Uterus (tissue), 4 donors: Measurements from ENCODE around the gene JARID2. TPM values are rescaled to one million over a fixed set of nuclear protein-coding genes. Genes with fewer than 3 reads are reported as not detected.

Experiments
- DNase-seq, 2 donors: peaks; one replicate each; pipeline ENCODE4 v3.0.0-alpha.2; 2019 to 2020
- H3K27ac ChIP-seq, 2 donors: fragments of 200-600 bp; sonication (generic); 1 replicate in 1 of 2; 2 replicates in 1 of 2; pipeline ENCODE4 v1.5.1; 2016 to 2018
- H3K27me3 ChIP-seq, 2 donors: fragments of 200-600 bp; sonication (generic); one replicate each; pipeline ENCODE4 v1.5.1; 2018 to 2019; ENCODE audit warnings: control low read depth in 1 of 2
- H3K36me3 ChIP-seq, 2 donors: fragments of 200-600 bp; sonication (generic); one replicate each; pipeline ENCODE4 v1.5.1; 2019; ENCODE audit warnings: control low read depth in 1 of 2
- H3K4me1 ChIP-seq, 2 donors: fragments of 200-600 bp; sonication (generic); one replicate each; pipeline ENCODE4 v1.5.1; 2018 to 2019; ENCODE audit warnings: control low read depth in 1 of 2
- H3K4me3 ChIP-seq, 2 donors: fragments of 200-600 bp; sonication (generic); 1 replicate in 1 of 2; 2 replicates in 1 of 2; pipeline ENCODE4 v1.5.1; 2018 to 2019; ENCODE audit warnings: mild to moderate bottlenecking in 1 of 2
- H3K9me3 ChIP-seq, 2 donors: fragments of 200-600 bp; sonication (generic); one replicate each; pipeline ENCODE4 v1.5.1; 2019; ENCODE audit warnings: control low read depth in 1 of 2
- POLR2A ChIP-seq, 2 donors: fragments of 450-650 bp; IDR thresholded peaks; one replicate each; pipeline ENCODE4 v1.6.1; 2016; ENCODE audit warnings: antibody characterized with exemption in 2 of 2, mild to moderate bottlenecking in 1 of 2, moderate library complexity in 1 of 2
- intact Hi-C: fragments of 100-400 bp; cut with DNase I; formaldehyde crosslinking; loops from one replicate; pipeline ENCODE4 v1.15.1; 2023; ENCODE audit warnings: low total_unique reads
- total RNA-seq, 4 donors: library from RNA; depleted of rRNA in 3 of 4; stranded (reverse); fragments of >200 nt in 3 of 4; gene quantifications; one replicate each; pipeline versions ENCODE4 v1.1.0 to v1.2.4, GENCODE V29; 2014 to 2023
- TF ChIP-seq, protein P1 (sequence below), 4 experiments: fragments of 200-600 bp in 2 of 4; fragments of 450-650 bp in 2 of 4; sonication (generic) in 2 of 4; IDR thresholded peaks; one replicate each; pipeline ENCODE4 v1.5.1; 2016 to 2019; ENCODE audit warnings: antibody characterized with exemption in 4 of 4, mild to moderate bottlenecking in 2 of 4, moderate library complexity in 1 of 4
- donor health status: DM: yes; HTN: yes; CAD: no.

JARID2 gene
- total RNA-seq, 4 donors from 2014 or later: 2.6 to 15.8 (median 8.0) TPM

- Histone ChIP-seq H3K4me3 (no peak overlapping the region), H3K36me3 (no peaks in the 10 kb centered on the region), H3K9me3 (no peaks in the 10 kb centered on the region), H3K4me1 (no peaks in the 10 kb centered on the region), H3K27ac (no peak overlapping the region), H3K27me3 (no peaks in the 10 kb centered on the region)
- intact Hi-C loops: no loop called here
- DNase-seq: no peak
- no peak for TF ChIP-seq POLR2A (IDR thresholded peaks at IDR 0.05)
- TF ChIP-seq, protein P1, sequence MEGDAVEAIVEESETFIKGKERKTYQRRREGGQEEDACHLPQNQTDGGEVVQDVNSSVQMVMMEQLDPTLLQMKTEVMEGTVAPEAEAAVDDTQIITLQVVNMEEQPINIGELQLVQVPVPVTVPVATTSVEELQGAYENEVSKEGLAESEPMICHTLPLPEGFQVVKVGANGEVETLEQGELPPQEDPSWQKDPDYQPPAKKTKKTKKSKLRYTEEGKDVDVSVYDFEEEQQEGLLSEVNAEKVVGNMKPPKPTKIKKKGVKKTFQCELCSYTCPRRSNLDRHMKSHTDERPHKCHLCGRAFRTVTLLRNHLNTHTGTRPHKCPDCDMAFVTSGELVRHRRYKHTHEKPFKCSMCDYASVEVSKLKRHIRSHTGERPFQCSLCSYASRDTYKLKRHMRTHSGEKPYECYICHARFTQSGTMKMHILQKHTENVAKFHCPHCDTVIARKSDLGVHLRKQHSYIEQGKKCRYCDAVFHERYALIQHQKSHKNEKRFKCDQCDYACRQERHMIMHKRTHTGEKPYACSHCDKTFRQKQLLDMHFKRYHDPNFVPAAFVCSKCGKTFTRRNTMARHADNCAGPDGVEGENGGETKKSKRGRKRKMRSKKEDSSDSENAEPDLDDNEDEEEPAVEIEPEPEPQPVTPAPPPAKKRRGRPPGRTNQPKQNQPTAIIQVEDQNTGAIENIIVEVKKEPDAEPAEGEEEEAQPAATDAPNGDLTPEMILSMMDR (IDR thresholded peaks at IDR 0.05): no peak
Observed at GRCh38 chr6:15519681-15520080, 273.8 kb downstream of the JARID2 start.

GRCh38 chr6:15520626-15521203, 274.8 kb downstream of the JARID2 start:
- Histone ChIP-seq H3K9me3 (no peaks in the 10 kb centered on the region), H3K27ac (no peak overlapping the region), H3K36me3 (no peaks in the 10 kb centered on the region), H3K27me3 (no peaks in the 10 kb centered on the region), H3K4me1 (no peaks in the 10 kb centered on the region), H3K4me3 (no peak overlapping the region)
- intact Hi-C loops: no loop called here
- no peak for TF ChIP-seq POLR2A (IDR thresholded peaks at IDR 0.05)
- TF ChIP-seq, protein P1 (IDR thresholded peaks at IDR 0.05): no peak
- DNase-seq: peak in 1 of 2 donors; percentile 9

DNA sequence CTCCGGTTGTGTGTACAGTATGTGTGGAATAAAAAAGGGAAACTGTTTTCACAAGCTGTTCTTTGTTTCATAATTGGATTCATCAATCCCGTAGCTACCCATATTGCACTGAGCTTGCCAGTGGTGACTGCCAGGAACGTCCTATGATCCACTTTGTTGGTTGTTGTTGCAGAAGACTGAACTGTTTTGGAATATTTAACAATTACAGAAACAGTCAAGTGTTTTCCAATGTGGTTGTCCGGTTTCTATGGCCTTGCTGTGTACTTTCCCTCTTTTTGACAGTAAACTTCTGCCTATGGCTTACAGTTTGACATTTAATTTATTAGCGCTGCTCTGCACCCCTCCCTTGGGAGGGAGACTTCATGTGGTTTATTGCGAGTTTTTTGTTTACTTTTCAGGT, 275.7 kb downstream of the JARID2 start:
- H3K27me3 ChIP-seq: no peaks in the 10 kb centered on the region
- no peak overlapping the region for H3K27ac ChIP-seq
- H3K9me3 ChIP-seq: no peaks in the 10 kb centered on the region
- H3K36me3 ChIP-seq: no peaks in the 10 kb centered on the region
- intact Hi-C loops: no loop called here
- H3K4me3 ChIP-seq: no peak overlapping the region
- DNase-seq: no peak
- H3K4me1 ChIP-seq: no peaks in the 10 kb centered on the region
- TF ChIP-seq POLR2A (IDR thresholded peaks at IDR 0.05): no peak
- TF ChIP-seq, protein P1 (IDR thresholded peaks at IDR 0.05): no peak

GRCh38 chr6:15522026-15522425, 276.2 kb downstream of the JARID2 start:
- H3K4me3 ChIP-seq: no peak overlapping the region
- no peak overlapping the region for H3K27ac ChIP-seq
- intact Hi-C loops: no loop called here

GRCh38 chr6:15522427-15522826, 276.6 kb downstream of the JARID2 start:
- TF ChIP-seq, protein P1 (IDR thresholded peaks at IDR 0.05): no peak
- TF ChIP-seq POLR2A (IDR thresholded peaks at IDR 0.05): no peak
- no peaks in the 10 kb centered on the region for H3K9me3 ChIP-seq
- intact Hi-C loops: no loop called here
- H3K27ac ChIP-seq: no peak overlapping the region
- DNase-seq: peak in 1 of 2 donors; percentile 14
- H3K36me3 ChIP-seq: no peaks in the 10 kb centered on the region
- H3K4me3 ChIP-seq: no peak overlapping the region
- no peaks in the 10 kb centered on the region for H3K27me3 ChIP-seq
- no peaks in the 10 kb centered on the region for H3K4me1 ChIP-seq

More at GRCh38 chr6:15522026-15522425, 276.2 kb downstream of the JARID2 start:
- H3K36me3 ChIP-seq: no peaks in the 10 kb centered on the region
- no peak for TF ChIP-seq POLR2A (IDR thresholded peaks at IDR 0.05)
- TF ChIP-seq, protein P1 (IDR thresholded peaks at IDR 0.05): no peak
- peak in 1 of 2 donors; percentile 8 for DNase-seq
- H3K4me1 ChIP-seq: no peaks in the 10 kb centered on the region
- no peaks in the 10 kb centered on the region for H3K27me3 ChIP-seq
- no peaks in the 10 kb centered on the region for H3K9me3 ChIP-seq
